Activated CD4-positive, alpha-beta memory T cell treated with anti-CD3 and anti-CD28 coated beads for 36 hours (primary cell): ENCODE measurements around the gene YIF1B. TPM values are rescaled to one million over a fixed set of nuclear protein-coding genes. Genes with fewer than 3 reads are reported as not detected.
"Not testable (repeated sequence)": the region's sequence is repeated elsewhere in the genome, so short reads cannot be mapped to it uniquely, and the experiment has no call there.

ENCODE experiments used
- CTCF ChIA-PET: fragments of 350-600 bp; sonication (Branson Sonifier 250); formaldehyde crosslinking; loops from one replicate; lab custom pipeline; 2021; ENCODE audit warnings: antibody characterized with exemption, inconsistent platforms; lab: Charles Lee
- POLR2A ChIA-PET: fragments of 350-600 bp; sonication (Branson Sonifier 250); formaldehyde crosslinking; loops from one replicate; lab custom pipeline; 2021; ENCODE audit warnings: antibody characterized with exemption; lab: Charles Lee
- DNase-seq: peaks from one replicate; pipeline ENCODE4 v3.0.0-alpha.2; 2020
- H3K27ac Mint-ChIP-seq: one replicate; pipeline ENCODE4 v1.8.0; 2021; ENCODE audit warnings: mixed read lengths
- H3K27me3 Mint-ChIP-seq: one replicate; pipeline ENCODE4 v1.8.0; 2021; ENCODE audit warnings: mixed read lengths
- H3K36me3 Mint-ChIP-seq: one replicate; pipeline ENCODE4 v1.8.0; 2021; ENCODE audit warnings: mixed read lengths
- H3K4me1 Mint-ChIP-seq: one replicate; pipeline ENCODE4 v1.8.0; 2021; ENCODE audit warnings: low read depth, mixed read lengths
- H3K4me3 Mint-ChIP-seq: one replicate; pipeline ENCODE4 v1.8.0; 2021; ENCODE audit warnings: mild to moderate bottlenecking, mixed read lengths
- H3K9me3 Mint-ChIP-seq: one replicate; pipeline ENCODE4 v1.8.0; 2021; ENCODE audit warnings: mixed read lengths
- intact Hi-C: fragments of 100-400 bp; cut with micrococcal nuclease; formaldehyde crosslinking; loops from one replicate; pipeline ENCODE4 v1.15.1; 2023
- total RNA-seq, 2 experiments: library from RNA; stranded (reverse); gene quantifications; one replicate each; pipeline ENCODE4 v1.2.3, GENCODE V29; 2021

The YIF1B gene
- total RNA-seq, 2 experiments from 2014 or later = 79.7 to 82.3 TPM

DNA sequence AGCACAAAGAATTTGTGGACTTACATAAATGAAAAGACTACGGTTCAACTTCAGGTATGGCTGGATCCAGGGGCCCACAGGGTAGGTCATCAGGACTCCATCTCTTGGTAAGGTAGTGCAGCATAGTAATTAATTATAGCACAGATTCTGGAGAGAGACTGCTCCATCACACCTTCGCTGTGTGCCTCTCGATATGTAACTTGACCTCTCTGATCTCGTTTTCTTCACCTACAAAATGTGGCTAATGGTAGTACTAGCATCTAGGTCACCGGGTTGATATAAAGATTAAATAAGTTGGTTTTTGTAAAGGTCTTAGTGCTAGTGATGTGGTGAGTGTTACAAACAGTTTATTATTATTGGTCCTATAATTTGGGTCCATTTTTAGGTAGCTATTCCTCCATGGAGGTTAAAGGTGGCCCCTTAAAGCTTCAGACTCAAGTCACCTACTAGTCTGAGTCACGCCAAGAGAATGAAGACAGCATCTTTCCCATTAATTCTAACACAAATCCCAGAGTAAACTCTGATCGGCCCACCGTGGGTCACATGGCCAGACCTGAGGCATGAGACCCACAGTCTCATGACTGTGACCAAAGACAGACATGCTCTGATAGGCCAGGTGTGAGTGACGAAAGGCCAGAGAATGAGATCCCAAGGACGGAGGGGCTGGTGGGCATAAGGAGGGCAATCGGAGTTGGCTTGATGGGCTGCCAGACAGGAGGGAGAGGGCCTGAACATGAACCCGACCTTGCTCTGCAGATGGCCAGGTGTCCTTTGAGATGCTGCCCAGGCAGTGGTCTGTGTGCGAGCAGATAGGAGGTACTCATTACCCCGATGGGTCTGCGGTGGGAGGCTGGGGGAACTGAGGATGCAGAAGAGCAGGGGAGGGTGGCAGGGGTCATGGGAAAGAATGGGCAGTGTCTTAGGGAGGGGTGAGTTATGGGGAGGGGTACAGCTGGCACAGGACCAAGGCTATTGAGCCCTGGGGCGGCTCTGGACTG, 40.3 kb upstream of the YIF1B start:
- H3K27ac Mint-ChIP-seq = no peak overlapping the region
- peaks cover 7% of the 10 kb centered on the region for H3K27me3 Mint-ChIP-seq
- DNase-seq = no peak
- CTCF ChIA-PET = interaction anchor here (0.6 kb wide), 1 partner anchor 296 kb away, joined by 4 read pairs; no protein-coding TSS in a partner anchor
- H3K36me3 Mint-ChIP-seq = no peaks in the 10 kb centered on the region
- H3K4me1 Mint-ChIP-seq = peaks cover 4% of the 10 kb centered on the region
- no peaks in the 10 kb centered on the region for H3K9me3 Mint-ChIP-seq
- intact Hi-C loops = no loop called here
- POLR2A ChIA-PET = interaction anchor here (1.1 kb wide), 1 partner anchor 10 kb away, joined by 3 read pairs; no protein-coding TSS in a partner anchor
- H3K4me3 Mint-ChIP-seq = no peak overlapping the region

DNA sequence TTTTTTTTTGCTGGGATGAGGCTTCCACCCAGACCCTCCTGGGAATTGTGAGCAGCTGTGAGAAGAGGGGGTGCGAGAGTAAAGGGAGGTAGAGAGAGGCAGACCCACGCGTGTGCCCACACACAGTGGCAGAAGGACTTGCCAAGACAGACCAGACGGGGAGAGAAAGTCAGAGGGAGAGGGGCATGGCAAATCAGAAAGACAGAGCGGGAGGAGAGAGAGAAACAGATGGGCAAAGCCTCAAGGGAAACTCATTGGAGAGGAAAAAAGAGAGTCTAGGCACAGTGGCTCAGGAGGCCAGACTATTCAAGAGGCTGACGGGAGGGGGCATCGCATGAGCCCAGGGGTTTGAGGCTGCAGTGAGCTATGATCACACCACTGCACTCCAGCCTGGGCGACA, 36.9 kb upstream of the YIF1B start:
- no peak for DNase-seq
- no peaks in the 10 kb centered on the region for H3K4me1 Mint-ChIP-seq
- ChIA-PET POLR2A (no interaction called here), CTCF (no interaction called here)
- H3K36me3 Mint-ChIP-seq = no peaks in the 10 kb centered on the region
- H3K27ac Mint-ChIP-seq = no peak overlapping the region
- intact Hi-C loops = no loop called here
- H3K4me3 Mint-ChIP-seq = no peak overlapping the region
- H3K9me3 Mint-ChIP-seq = no peaks in the 10 kb centered on the region
- no peaks in the 10 kb centered on the region for H3K27me3 Mint-ChIP-seq

DNA sequence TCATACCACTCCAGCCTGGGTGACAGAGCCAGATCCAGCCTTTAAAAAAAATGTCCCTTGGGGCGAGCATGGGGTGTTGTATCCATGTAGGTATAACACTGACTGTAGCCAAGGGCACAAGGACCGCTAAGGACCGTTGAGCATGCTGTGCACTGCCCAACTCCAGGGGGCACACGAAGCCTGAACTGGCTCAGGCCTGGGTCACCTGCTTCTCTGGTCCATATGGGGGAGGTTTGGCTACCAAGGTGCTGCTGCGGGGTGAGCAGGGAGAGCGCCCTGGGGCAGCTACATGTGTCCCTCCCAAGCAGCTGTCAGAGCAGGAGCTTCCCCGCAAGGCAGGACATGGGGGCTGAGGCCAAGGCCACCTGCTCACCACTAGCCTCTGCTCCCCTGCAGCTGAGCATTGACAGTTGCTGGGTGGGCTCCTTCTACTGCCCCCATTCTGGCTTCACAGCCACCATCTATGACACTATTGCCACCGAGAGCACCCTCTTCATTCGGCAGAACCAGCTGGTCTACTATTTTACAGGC, 36.2 kb upstream of the YIF1B start:
- Mint-ChIP-seq H3K9me3 (no peaks in the 10 kb centered on the region), H3K4me3 (no peak overlapping the region), H3K4me1 (no peaks in the 10 kb centered on the region), H3K27ac (no peak overlapping the region), H3K27me3 (no peaks in the 10 kb centered on the region), H3K36me3 (no peaks in the 10 kb centered on the region)
- CTCF ChIA-PET = no interaction called here
- POLR2A ChIA-PET = no interaction called here
- no peak for DNase-seq
- intact Hi-C loops = no loop called here

DNA sequence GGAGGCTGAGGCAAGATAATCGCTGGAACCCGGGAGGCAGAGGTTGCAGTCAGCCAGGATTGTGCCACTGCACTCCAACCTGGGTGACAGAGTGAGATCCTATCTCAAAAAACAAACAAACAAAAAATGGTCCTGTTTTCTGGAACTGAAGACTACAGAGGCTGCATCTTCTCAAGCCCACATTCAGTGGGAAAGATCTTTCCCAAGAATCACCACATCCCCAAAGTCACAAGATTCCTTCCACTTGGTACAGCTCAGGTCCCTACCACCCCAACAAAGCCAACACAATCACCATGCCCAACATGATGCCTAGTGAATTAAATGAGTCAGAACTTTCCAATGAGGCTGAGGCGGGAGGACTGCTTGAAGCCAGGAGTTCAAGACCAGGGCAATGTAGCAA, 35.1 kb upstream of the YIF1B start:
- no peak for DNase-seq
- ChIA-PET CTCF (no interaction called here), POLR2A (interaction anchor here (1.2 kb wide), 1 partner anchor 16 kb away, joined by 3 read pairs; no protein-coding TSS in a partner anchor)
- no peaks in the 10 kb centered on the region for H3K9me3 Mint-ChIP-seq
- H3K27me3 Mint-ChIP-seq = no peaks in the 10 kb centered on the region
- no peak overlapping the region for H3K4me3 Mint-ChIP-seq
- no peaks in the 10 kb centered on the region for H3K4me1 Mint-ChIP-seq
- H3K27ac Mint-ChIP-seq = no peak overlapping the region
- intact Hi-C loops = no loop called here
- H3K36me3 Mint-ChIP-seq = no peaks in the 10 kb centered on the region

DNA sequence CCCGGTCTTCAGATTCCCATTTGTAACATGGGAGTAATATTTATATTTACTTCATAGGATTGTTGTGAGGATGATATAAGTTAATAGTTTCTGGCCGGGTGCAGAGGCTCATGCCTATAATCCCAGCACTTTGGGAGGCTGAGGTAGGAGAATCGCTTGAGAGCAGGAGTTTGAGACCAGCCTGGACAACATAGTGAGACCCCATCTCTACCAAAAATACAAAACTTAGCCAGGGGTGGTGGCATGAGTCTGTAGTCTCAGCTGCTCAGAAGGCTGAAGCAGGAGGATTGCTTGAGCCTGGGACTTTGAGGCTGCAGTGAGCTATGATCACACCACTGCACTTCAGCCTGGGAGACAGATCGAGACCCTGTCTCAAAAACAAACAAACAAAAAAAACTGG, 31.1 kb upstream of the YIF1B start:
- Mint-ChIP-seq H3K36me3 (no peaks in the 10 kb centered on the region), H3K27ac (no peak overlapping the region), H3K27me3 (no peaks in the 10 kb centered on the region), H3K9me3 (no peaks in the 10 kb centered on the region), H3K4me1 (no peaks in the 10 kb centered on the region), H3K4me3 (no peak overlapping the region)
- intact Hi-C loops = no loop called here
- ChIA-PET CTCF (interaction anchor here (0.7 to 1.0 kb wide), 2 partner anchors 24 to 120 kb away, joined by 3 read pairs; no protein-coding TSS in a partner anchor), POLR2A (interaction anchor here (1.2 kb wide), 1 partner anchor 9 kb away, joined by 3 read pairs; no protein-coding TSS in a partner anchor)
- DNase-seq = no peak

DNA sequence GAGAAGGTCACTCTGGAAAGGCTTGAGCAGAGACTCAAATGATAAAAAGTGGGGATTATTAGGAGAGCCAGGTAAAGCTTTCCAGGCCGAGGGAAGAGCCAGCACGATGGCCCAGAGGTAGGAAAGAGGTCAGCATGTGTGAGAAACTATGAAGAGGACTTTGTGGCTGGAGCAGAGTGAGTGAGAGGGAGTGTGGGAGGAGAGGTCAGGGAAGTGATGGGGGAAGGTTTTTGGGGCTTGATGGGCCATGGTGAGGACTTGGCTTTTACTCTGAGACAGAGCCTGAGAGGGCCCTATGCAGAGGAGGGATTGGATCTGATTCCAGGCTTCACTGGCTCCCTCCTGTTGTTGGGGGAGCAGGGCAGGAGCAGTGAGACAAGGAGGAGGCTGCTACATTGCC, 25.2 kb upstream of the YIF1B start:
- Mint-ChIP-seq H3K36me3 (no peaks in the 10 kb centered on the region), H3K4me1 (peaks cover 6% of the 10 kb centered on the region), H3K27me3 (no peaks in the 10 kb centered on the region), H3K4me3 (no peak overlapping the region), H3K9me3 (no peaks in the 10 kb centered on the region), H3K27ac (no peak overlapping the region)
- intact Hi-C loops = no loop called here
- POLR2A ChIA-PET = no interaction called here
- CTCF ChIA-PET = interaction anchor here (1.5 kb wide), 1 partner anchor 97 kb away, joined by 4 read pairs; no protein-coding TSS in a partner anchor
- no peak for DNase-seq

DNA sequence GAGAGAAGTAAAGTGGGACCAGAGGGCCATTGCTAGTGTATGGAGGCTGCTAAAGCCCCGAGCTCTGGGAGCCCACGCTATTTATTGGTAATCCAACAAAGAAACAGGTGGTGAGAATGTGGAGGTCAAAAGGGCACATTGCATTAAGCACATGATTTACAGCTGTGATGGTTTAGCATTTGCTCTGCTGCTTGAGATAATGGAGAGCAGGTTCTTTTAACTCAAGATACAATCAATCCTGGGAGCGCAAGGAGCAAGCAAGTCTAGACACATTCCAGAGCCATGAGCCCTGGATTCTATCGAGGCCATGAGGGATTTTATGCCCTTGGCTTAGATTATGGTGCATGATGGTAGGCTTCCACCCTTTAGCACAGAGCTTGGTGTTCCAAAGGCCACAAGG, 23.3 kb upstream of the YIF1B start:
- H3K27me3 Mint-ChIP-seq, POLR2A ChIA-PET, H3K9me3 Mint-ChIP-seq, DNase-seq, H3K36me3 Mint-ChIP-seq, H3K4me1 Mint-ChIP-seq, H3K27ac Mint-ChIP-seq, intact Hi-C loops: not testable (repeated sequence)
- H3K4me3 Mint-ChIP-seq = peak overlapping the region; percentile 31
- CTCF ChIA-PET = interaction anchor here (0.7 to 2.0 kb wide), 3 partner anchors 35 to 96 kb away, joined by 3 to 7 read pairs (median 6); partner anchors contain the start of gene PSMD8

DNA sequence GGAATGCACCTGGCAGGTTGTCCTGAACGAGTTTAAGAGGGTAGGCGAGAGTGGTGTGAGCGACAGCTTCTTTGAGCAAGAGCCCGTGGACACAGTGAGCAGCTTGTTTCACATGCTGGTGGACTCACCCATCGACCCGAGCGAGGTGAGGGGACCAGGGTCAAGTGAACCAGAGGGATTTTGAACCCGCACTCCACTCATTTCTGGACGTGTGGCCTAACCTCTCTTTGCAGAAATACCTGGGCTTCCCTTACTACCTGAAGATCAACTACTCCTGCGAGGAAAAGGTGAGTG, 21.6 kb upstream of the YIF1B start:
- POLR2A ChIA-PET = interaction anchor here (1.0 kb wide), 1 partner anchor 37 kb away, joined by 3 read pairs; the partner anchor contains the start of gene PSMD8

DNA sequence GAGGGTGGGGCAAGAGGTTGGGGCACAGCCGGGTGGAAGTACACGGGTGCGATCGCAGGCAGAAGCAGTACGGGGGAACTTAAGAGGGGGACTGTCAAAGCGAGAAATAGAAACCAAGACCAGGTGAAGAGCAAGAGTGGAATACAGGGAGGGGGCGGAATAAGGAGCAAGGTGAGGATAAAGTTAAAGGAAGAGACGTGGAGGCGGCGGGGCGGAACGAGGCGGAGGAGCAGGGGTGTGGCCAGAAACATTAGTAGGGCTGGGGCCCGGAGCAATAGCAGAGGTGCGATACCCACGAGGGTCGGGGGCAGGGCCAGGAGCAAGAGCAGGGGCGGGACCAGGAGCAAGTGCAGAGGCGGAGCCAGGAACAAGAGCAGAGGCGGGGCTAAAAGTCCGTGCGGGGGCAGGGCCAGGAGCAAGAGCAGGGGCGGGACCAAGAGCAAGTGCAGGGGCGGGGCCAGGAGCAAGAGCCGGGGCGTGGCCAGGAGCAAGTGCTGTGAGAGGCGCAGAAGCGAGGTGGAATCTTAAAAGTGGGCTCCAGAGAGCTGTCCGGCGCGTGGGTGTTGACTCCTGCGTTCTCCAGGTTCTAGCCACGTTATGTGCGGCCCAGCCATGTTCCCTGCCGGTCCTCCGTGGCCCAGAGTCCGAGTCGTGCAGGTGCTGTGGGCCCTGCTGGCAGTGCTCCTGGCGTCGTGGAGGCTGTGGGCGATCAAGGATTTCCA, 21.1 kb upstream of the YIF1B start:
- H3K27me3 Mint-ChIP-seq = no peaks in the 10 kb centered on the region
- DNase-seq = peak; percentile 98
- H3K36me3 Mint-ChIP-seq = no peaks in the 10 kb centered on the region
- no peaks in the 10 kb centered on the region for H3K9me3 Mint-ChIP-seq
- POLR2A ChIA-PET = interaction anchor here (1.0 kb wide), 1 partner anchor 38 kb away, joined by 3 read pairs; the partner anchor contains the start of gene PSMD8
- intact Hi-C loops = loop anchor here (1.0 to 2.0 kb wide), 7 partner anchors 20 to 429 kb away; partner anchors contain the start of genes FAM98C, GGN, PSMD8 and SIPA1L3
- peaks cover 6% of the 10 kb centered on the region for H3K4me1 Mint-ChIP-seq
- H3K4me3 Mint-ChIP-seq = peak overlapping the region; percentile 91
- H3K27ac Mint-ChIP-seq = peak overlapping the region; percentile 96
- CTCF ChIA-PET = interaction anchor here (1.0 to 2.3 kb wide), 6 partner anchors 26 to 430 kb away, joined by 5 to 26 read pairs (median 6); partner anchors contain the start of genes PSMD8, SIPA1L3 and WDR87

More for the DNA sequence above, 21.6 kb upstream of the YIF1B start:
- CTCF ChIA-PET = interaction anchor here (0.7 to 2.0 kb wide), 3 partner anchors 37 to 103 kb away, joined by 3 to 7 read pairs (median 5); partner anchors contain the start of gene PSMD8
- Mint-ChIP-seq H3K4me1 (peaks cover 6% of the 10 kb centered on the region), H3K27ac (peak overlapping the region; percentile 96), H3K4me3 (peak overlapping the region; percentile 91), H3K9me3 (no peaks in the 10 kb centered on the region), H3K36me3 (no peaks in the 10 kb centered on the region), H3K27me3 (no peaks in the 10 kb centered on the region)
- intact Hi-C loops = loop anchor here (2.0 kb wide), 2 partner anchors 65 to 105 kb away; partner anchors contain the start of gene FAM98C
- no peak for DNase-seq

DNA sequence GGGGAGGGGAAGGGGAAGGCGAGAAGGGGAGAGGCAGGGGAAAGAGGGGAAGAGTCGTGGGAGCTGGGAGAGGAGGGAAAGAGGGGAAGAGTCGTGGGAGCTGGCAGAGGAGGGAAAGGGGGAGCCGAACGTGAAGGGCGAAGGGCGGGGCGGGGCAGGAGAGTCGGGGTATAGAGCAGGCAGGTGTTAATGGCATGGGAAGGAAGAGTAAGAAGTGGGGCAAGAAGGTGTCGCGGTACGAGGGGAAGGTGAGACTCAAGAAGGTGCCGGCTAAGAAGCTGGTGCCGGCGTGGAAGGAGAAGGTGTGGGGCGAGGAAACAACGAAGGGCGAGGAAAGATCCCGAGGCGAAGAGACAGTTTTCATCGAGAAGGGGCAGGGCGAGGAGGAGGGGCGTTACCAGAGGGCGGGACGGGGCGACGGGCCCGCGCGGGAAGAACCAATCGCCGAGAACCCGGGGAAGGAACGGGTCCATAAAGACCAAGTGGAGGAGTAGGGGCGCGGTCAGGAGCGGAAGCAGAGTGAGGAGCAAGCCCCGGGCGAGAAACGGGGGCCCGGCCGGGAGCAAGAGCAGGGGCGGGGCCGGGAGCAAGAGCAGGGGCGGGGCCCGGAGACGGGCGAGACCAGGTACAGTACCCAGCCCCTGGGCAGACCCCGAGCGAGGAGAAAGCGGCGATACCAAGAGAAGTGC, 20.3 kb upstream of the YIF1B start:
- peaks cover 6% of the 10 kb centered on the region for H3K4me1 Mint-ChIP-seq
- CTCF ChIA-PET = interaction anchor here (0.7 to 3.9 kb wide), 20 partner anchors 17 to 557 kb away, joined by 3 to 47 read pairs (median 6); partner anchors contain the start of genes FAM98C, KCNK6, PSMD8 and SIPA1L3
- no peaks in the 10 kb centered on the region for H3K27me3 Mint-ChIP-seq
- peak overlapping the region; percentile 91 for H3K4me3 Mint-ChIP-seq
- no peaks in the 10 kb centered on the region for H3K9me3 Mint-ChIP-seq
- POLR2A ChIA-PET = interaction anchor here (0.6 to 1.1 kb wide), 4 partner anchors 17 to 283 kb away, joined by 3 to 11 read pairs (median 4); partner anchors contain the start of genes EIF3K, KCNK6 and PSMD8
- peak overlapping the region; percentile 96 for H3K27ac Mint-ChIP-seq
- intact Hi-C loops = loop anchor here (1.0 to 2.0 kb wide), 9 partner anchors 20 to 429 kb away; partner anchors contain the start of genes FAM98C, GGN, PSMD8 and SIPA1L3
- peak; percentile 98 for DNase-seq
- no peaks in the 10 kb centered on the region for H3K36me3 Mint-ChIP-seq

DNA sequence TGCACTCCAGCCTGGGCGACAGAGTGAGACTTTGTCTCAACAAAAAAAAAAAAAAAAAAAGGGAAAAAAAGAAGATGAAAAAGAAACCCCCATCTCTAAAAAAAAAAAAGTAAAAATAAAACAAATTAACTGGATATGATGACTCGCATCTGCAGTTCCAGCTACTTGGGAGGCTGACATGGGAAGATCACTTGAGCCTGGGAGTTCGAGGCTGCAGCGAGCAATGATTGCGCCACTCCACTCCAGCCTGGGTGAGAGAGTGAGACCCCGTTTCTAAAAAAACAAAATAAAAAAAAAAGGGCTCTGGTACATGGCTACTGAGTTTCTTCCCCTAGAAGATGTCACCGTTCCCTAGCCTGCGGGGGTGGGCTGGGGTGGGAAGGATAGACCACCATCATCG, 17.5 kb upstream of the YIF1B start:
- Mint-ChIP-seq H3K36me3 (peaks cover 5% of the 10 kb centered on the region), H3K4me1 (peaks cover 6% of the 10 kb centered on the region), H3K9me3 (no peaks in the 10 kb centered on the region), H3K27me3 (no peaks in the 10 kb centered on the region), H3K27ac (no peak overlapping the region), H3K4me3 (no peak overlapping the region)
- ChIA-PET CTCF (interaction anchor here (1.0 to 3.9 kb wide), 3 partner anchors 91 to 435 kb away, joined by 3 to 47 read pairs (median 12); no protein-coding TSS in a partner anchor), POLR2A (no interaction called here)
- intact Hi-C loops = no loop called here
- no peak for DNase-seq
